NCI-H2029 (cell line): ENCODE measurements around the gene RASA4B.
"Not testable (repeated sequence)": the region's sequence is repeated elsewhere in the genome, so short reads cannot be mapped to it uniquely, and the experiment has no call there.

ENCODE experiments used
- DNase-seq: peaks from one replicate; lab custom pipeline; 2025; lab: John Stamatoyannopoulos, UW

Gene RASA4B

DNA sequence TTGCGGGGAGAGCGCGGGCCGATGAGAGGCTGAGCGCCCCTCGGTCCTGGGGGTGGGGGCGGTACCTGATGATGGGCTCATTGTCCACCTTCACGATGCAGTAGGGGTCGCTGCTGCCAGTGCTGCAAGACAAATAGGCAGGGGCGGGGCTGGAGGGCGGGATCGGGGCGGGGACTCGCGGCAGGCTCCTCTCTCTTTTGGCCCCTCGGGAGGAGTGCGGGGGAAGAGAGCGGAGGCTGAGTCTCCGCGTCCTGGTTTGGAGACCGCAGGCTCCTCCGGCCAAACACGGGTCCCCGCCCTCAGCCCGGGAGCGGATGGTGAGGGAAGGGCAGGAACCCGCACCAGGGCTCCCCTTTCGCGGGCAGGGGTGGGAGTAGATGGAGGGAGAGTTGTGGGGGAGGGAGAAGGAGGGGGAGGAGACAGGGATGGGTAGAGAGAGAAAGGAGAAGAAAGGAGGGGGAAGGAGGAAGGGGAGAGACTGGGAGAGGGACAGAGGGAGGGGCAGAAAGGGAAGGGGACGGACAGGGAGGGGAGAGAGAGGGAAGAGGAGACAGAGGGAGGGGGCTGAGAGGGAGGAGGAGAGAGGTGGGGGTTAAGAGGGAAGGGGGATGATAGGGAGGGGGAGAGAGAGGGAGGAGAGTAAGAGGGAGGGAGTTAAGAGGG, 5.6 kb downstream of the RASA4B start:
- DNase-seq = not testable (repeated sequence)

DNA sequence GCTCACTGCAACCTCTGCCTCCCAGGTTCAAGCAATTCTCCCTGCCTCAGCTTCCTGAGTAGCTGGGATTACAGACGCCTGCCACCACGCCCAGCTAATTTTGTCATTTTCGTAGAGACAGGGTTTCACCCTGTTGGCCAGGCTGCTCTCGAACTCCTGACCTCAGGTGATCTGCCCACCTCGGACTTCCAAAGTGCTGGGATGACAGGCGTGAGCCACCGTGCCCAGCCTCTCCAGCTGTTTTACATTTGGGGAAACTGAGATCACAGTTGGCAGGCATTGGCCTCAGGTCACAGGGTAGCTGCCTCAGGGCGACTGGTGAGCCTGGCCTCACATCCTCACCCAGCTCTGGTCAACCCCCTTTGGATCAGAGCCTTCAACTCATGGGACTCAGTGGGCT, 7.0 kb downstream of the RASA4B start:
- not testable (repeated sequence) for DNase-seq

GRCh38 chr7:102507410-102508088, 10.0 kb downstream of the RASA4B start:
- not testable (repeated sequence) for DNase-seq

- not testable (repeated sequence) for DNase-seq
Observed at GRCh38 chr7:102505298-102506185, 12.0 kb downstream of the RASA4B start.

DNA sequence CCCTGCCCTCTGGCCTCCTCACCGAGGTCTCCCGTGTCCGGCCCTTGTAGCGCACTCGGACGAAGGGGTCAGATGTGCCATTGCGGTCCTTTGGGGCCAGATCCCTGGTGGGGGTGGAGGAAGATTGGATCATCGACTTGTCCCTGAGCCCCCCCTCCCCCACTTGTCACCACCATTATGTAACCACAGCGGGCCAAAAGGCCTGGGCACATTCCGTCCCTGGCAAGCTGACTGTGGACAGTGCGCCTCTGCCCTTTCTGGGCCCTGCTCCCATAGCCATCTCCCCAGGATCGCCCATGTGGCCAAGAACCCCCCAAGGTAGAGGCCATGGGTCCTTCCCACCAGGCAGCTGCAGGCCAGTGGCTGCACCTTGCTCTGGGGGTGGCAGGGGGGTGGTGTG, 14.4 kb downstream of the RASA4B start:
- not testable (repeated sequence) for DNase-seq

- not testable (repeated sequence) for DNase-seq
Observed at GRCh38 chr7:102498321-102498720, 19.3 kb downstream of the RASA4B start.

GRCh38 chr7:102497308-102497707, 20.3 kb downstream of the RASA4B start:
- DNase-seq = not testable (repeated sequence)

DNA sequence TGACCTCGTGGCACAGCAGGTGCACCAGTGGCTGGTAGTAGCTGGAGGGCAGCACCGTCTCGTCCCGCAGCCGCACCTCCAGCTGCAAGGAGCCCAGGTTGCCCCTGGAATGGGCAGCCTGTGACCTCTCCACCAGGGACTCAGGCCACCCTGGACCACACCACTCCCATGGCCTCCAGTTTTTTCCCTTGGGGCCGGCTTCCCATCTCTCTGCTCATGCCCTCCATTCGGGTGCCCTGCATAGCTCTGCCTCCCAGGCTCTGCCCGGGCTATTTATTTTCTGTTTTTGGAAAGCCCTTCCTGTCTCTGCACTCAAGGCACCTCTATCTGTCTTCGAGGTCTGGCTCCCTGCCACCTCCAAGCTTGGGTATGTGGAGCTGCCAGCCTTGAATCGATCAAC, 20.7 kb downstream of the RASA4B start:
- DNase-seq = not testable (repeated sequence)

DNA sequence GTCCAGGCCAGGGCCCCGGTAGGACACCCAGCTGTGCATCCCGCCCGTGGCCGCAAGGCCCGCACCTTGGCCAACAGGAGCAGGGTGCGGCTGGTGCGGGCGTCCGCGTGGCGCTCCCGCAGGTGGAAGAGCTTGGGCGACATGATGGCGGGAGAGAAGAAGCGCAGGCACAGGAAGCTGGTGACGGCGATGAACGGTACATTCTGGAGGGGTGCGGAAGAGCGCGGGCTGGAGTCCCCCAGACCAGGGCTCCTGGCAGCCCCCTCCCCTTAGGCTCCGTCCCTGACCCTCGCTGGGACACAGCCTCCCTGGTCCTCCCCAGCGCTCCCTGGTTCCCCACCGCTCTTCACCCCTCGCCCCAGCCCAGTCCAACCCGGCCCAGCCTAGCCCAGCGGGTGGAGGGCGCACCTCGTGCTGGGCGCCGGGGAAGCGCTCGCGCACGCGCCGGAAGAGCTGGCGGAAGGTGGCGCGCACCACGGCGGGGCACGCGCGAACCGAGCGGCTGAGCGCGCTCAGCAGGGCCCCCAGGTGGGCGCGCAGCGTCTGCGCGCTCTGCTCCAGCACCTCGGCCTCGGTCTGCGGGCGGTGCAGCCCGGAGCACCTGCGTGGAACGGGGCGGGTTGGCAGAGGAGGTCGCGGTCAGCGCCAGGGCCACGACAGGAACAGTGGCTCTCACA, 23.0 kb downstream of the RASA4B start:
- not testable (repeated sequence) for DNase-seq

DNA sequence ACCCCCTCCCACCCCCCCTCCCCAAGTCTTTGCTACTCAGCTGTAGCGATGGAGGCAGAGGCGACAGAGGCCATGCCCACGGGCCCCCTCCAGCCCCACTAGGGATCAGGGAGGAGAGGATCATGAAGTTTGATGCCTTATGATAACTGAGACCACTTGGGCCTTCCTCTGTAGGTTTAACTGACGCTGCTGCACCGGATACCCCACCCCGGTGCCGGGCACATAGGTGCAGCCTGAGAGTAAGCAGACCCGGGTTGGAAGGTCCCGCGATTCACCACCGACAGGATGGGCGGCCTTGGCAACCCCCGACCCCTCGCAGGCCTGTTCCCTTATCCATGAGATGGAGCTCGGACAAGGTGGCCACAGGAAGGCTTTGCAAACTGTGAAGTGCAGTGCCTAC, 23.6 kb downstream of the RASA4B start:
- not testable (repeated sequence) for DNase-seq

GRCh38 chr7:102493220-102493935, 24.2 kb downstream of the RASA4B start:
- not testable (repeated sequence) for DNase-seq

DNA sequence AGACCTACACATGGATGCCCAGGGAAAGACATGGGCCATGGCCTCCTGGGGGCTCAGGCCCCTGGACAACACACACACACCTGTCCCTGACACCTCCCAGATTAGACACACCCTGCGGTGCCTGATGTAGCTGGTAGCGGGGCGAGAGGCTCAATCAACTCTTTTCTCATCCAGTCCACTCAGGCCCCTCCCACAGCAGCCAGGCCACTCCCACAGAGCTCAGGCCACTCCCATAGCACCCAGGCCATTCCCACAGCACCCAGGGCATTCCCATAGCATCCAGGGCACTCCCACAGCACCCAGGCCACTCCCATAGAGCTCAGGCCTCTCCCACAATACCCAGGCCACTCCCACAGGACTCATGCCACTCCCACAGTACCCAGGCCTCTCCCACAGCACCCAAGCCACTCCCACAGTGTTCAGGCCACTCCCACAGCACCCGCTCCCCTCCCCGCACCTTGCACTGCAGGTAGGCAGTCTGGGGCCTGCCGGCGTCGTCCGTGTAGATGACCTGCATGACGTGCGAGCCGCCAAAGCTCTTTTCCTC, 27.0 kb downstream of the RASA4B start:
- DNase-seq = not testable (repeated sequence)

- DNase-seq = not testable (repeated sequence)
Observed at GRCh38 chr7:102484317-102484716, 33.3 kb downstream of the RASA4B start.

- not testable (repeated sequence) for DNase-seq
Observed at GRCh38 chr7:102481962-102482361, 35.6 kb downstream of the RASA4B start.

GRCh38 chr7:102479982-102480637, 37.5 kb downstream of the RASA4B start:
- not testable (repeated sequence) for DNase-seq

DNA sequence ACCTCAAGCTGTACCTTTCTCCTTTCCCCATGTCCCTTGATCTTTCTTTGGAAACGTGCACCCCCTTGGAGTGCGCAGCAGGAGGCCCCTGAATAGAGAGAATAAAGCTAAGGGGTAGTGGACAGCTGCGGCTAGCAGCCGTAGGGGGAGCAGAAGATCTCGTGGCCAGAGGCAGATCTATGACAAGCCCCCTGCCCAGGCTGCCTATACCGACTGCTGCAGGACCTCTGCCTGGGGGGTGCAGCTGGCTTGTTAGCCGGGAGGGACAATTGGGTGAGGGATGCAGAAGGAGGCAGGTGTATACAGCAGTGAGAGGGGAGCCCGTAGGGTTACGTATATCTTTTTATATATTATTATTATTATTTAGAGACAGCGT, 38.4 kb downstream of the RASA4B start:
- not testable (repeated sequence) for DNase-seq

DNA sequence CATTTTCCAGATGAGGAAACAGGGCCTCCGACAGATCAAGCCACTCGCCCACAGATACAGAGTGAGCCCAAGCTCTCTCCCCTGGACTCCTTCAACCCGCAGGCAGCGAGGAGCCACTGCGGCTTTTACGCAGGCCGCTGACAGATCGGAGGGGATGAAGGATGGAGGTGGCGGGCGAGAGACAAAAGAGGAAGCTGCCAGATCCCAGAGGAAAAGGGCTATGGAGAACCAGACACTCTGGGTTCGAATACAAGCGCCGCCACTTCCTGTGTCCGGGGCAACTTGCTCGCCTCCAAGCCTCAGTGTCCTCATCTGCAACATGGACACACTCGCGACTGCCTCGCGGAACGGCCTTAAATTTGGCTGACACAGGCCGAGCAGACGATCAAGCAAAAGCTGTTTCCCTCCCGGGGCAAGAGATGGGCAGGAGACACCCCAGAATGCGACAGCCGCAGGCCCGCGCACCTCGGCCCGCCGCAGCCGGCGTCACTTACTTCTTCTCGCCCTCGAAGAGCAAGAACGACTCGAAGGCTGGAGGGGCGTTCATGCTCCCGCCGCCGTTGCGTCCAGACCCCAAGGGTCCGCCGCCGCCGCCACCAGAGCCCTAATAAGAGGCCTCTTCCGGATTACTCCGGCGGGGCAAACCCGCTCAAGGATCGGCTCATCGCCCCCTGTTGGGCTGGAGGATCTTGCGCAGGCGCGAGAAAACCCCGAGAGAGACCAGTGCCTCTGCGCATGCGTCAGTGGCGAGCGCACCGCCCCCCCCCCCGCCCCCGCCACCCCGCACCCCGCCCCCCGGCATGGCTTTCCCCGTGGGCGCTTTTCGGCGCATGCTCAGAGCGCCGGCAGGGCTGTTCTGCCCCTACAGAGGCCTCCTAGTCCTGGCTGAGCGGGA, 39.0 kb downstream of the RASA4B start, which contains the start of gene POLR2J:
TSS of gene POLR2J (minus strand) at position 609 of the 895 bp plus-strand sequence. CDS start at position 547, 62 bp downstream.
- DNase-seq = not testable (repeated sequence)

DNA sequence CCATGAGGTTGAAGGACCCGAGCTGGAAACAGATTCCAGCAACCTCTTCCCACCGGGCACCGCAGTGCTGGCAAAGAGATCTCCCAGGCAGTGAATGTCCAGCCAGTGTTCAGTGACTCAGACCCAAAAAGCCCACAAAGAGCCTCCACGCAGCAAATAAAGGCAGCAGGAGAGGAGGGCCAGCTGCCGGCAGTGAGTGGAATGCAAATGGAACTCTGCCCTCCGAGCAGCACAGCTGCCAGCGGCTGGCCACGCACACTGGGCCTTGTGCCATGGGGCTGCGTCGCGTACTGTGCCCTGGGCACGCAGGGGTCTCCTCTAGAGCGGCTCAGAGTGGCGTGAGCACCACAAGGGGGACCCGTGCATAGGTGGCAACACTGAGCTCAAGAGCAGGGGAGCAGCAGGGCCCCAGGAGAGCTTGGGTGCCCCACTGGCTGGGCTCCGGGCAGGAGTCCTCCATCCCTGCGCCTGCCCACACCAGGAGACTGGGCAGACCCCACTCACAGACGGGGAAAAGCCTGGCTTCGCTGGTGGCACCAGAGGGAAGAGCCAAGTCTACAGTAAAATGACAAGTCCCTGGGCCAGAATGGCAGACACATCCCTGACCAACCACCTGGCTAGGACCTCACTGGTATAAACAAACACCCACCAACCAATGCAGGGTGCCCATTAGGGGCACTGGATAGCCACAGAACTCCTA, 42.7 kb downstream of the RASA4B start:
- not testable (repeated sequence) for DNase-seq

- not testable (repeated sequence) for DNase-seq
Observed at GRCh38 chr7:102474116-102474515, 43.5 kb downstream of the RASA4B start.
